ENCODE results near the gene NBDY.
A peak's percentile ranks its signal among the peaks of the same experiment; 100 is the strongest.

Gene NBDY

DNA sequence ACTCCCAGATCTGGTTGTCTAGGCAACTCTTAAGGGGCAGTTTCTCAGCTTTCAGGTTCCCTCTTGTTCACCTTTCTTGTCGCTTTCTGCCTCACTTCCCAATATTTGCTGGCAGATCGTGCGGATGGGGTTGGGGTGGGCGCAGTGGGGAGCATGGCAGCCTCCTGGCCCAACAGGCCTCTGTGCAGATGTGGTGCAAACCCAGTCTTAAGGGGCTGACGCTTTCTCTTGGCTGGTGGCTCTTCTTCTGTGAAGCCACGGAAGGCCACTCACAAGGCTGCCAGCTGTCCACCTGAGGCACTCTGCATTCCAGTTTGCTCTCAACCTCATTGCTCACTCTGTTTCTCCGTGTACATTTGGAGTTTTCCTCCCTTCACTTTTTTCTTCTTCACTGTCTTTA is 61.7 kb downstream of the NBDY start:
- TF ChIP-seq, protein P1, sequence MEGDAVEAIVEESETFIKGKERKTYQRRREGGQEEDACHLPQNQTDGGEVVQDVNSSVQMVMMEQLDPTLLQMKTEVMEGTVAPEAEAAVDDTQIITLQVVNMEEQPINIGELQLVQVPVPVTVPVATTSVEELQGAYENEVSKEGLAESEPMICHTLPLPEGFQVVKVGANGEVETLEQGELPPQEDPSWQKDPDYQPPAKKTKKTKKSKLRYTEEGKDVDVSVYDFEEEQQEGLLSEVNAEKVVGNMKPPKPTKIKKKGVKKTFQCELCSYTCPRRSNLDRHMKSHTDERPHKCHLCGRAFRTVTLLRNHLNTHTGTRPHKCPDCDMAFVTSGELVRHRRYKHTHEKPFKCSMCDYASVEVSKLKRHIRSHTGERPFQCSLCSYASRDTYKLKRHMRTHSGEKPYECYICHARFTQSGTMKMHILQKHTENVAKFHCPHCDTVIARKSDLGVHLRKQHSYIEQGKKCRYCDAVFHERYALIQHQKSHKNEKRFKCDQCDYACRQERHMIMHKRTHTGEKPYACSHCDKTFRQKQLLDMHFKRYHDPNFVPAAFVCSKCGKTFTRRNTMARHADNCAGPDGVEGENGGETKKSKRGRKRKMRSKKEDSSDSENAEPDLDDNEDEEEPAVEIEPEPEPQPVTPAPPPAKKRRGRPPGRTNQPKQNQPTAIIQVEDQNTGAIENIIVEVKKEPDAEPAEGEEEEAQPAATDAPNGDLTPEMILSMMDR (IDR thresholded peaks at IDR 0.05; ENCODE audit: low read depth, low read length), result no peak
- DNase-seq (ENCODE audit: low read depth in 2 of 2), result no peak
- H3K4me3 ChIP-seq (replicated peaks in 1 of 2; ENCODE audit: low read depth in 2 of 2, low read length in 2 of 2), result no peak overlapping the region

DNA sequence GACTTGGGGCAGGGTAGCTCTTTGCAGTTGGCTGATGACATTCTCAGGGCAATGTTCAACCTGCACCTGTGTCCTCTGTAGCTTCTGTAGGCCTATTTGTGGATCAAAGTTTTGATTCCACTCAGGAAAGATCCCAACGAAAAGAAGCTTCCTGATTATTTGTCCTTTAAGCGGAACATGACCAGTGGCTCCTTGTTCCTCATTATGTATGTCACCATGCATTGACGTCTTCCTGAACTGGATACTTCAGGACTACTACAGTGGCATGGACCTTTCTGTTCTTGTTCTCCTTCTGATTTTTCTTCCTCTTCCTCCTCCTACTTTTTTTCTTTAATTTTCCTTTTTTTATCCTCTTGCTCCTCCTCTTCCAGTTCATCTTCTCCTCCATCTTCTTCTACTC is 62.4 kb downstream of the NBDY start:
- TF ChIP-seq, protein P1 (IDR thresholded peaks at IDR 0.05; ENCODE audit: low read depth, low read length), result no peak
- DNase-seq (ENCODE audit: low read depth in 2 of 2), result no peak
- no peak overlapping the region for H3K4me3 ChIP-seq (replicated peaks in 1 of 2; ENCODE audit: low read depth in 2 of 2, low read length in 2 of 2)

DNA sequence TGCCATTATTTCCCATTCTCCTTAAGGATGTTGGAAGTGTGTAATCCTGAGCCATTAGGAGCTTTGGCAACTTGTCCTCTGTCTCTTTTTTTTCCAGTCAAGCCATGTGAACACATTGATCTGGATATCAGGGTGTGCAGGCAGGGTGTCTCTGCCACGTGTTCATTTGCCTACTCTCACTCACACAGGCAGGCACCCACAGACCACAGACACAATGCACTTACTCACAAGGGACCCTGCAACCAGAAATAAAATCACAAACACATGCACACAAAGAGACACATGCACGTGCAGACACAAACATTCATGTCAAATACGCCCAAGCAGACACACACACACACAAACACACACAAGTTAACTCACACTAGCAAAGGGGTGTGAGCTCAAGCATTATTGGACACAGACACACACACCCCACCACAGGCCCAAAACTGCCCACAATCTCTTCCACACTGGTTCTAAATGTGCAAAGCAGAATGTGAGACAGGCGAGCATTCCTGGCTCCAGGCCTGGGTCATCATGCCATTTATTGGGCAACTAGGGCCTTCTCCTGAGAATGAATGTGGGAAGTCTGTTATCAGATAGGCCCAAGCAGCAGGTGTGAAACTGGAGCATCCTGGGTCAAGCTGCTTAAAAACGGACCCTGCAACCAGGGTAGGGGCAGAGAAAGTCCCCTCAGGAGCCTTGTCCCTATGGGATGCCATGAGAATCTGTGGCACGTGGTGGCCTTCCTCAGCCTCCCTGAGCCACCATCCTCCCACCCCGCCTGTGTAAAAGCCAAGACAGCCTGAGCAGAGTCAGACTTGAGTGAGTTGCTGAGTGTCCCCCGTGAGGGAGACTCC is 63.4 kb downstream of the NBDY start:
- no peak overlapping the region for H3K4me3 ChIP-seq (replicated peaks in 1 of 2; ENCODE audit: low read depth in 2 of 2, low read length in 2 of 2)
- no peak for DNase-seq (ENCODE audit: low read depth in 2 of 2)
- TF ChIP-seq, protein P1 (IDR thresholded peaks at IDR 0.05; ENCODE audit: low read depth, low read length), result no peak

DNA sequence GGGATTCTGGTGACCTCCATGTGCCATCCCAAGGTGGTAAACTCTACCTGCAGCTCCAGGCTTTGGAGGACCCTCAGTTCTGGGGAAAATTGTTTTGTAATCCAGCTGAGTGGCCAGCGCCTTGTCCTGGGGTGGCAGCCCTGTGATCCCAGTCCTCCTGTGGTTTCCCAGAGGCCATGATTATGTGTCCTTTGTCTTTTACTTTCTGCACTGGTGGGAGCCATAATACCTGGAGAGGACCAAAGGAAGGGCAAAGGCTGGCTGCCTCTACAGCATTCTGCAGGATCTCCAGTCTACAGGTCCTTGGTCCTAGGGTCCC is 64.0 kb downstream of the NBDY start:
- TF ChIP-seq, protein P1 (IDR thresholded peaks at IDR 0.05; ENCODE audit: low read depth, low read length), result no peak
- no peak overlapping the region for H3K4me3 ChIP-seq (replicated peaks in 1 of 2; ENCODE audit: low read depth in 2 of 2, low read length in 2 of 2)

DNA sequence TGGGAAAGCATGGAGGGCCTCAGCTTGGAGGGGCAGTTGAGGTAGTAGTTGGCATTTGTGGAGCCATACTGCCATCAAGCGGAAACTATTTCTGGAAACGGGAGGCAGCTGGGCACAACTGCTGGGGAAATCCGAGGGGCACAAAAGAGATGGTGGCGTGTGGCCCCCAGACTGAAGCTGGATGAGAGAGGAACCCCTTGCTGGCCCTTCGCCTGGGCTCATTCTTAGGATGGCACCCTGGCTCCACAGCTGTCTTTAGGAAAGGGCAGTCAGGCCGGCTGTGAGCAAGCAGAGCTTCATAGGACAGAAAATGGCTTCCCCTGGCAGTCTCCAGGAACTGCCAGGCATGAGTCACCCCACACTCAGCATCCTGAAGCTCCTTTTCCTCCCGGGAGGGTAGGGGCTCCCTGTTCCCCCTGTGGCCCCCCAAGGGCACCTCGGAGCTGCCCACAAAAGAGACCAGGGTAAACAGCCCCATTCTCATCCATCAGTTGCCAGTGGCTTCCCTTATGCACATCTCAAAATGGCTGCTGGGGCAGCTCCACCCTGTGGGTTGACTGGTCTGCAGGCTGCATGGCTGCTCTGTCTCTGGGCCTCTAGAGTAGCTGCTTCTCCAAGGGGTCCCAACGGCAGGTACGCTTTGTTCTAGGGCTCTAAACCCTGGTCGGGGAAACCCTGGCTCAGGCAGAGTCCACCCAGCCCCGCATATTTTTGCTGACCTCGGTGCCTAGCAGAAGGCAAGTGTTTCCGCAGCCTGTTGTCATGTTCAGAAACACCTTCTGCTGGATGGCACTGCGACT is 64.7 kb downstream of the NBDY start:
- peak in 1 of 2 donors; percentile 32 for DNase-seq (ENCODE audit: low read depth in 2 of 2)
- no peak overlapping the region for H3K4me3 ChIP-seq (replicated peaks in 1 of 2; ENCODE audit: low read depth in 2 of 2, low read length in 2 of 2)
- TF ChIP-seq, protein P1 (IDR thresholded peaks at IDR 0.05; ENCODE audit: low read depth, low read length), result no peak

More for the DNA sequence above, 64.0 kb downstream of the NBDY start:
- DNase-seq (ENCODE audit: low read depth in 2 of 2), result no peak

DNA sequence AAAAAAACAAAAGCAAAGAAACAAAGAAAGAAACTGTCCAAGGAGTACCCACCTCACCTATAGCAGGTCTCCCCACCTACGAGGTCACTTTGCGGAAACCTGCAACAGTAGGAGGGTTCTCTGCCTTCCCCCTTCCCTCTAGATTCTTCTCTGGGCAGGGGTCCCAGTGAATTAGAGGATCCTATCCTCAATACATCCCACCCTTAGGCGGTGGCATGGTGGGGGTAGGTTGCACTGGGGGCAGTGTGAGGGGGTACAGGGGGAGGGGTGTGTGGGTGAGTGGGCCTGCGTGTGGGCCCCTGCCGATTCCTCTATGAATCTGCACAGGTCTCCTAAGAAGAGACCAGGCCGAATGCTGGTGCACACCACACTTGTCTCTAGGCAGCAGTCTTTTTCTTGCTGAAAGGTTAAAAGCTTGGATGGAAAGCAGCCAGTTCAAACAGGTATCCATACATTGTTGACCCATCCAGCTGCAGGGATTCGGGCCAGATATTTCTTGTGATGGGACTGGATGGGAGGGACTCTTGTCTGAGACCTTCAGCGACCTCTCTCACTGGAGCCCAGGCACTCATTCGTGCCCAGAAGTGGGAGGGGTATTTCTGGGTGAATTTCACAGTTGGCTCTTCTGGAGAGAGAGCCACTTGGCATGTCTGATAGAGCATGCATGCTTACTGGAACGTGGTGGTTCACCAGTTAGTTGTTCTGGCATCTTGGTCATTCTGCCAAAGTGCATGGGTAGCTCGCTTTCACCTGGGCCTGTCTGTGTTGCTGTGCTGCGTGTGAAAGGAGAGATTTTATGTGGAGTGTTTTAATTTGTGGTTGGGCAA is 65.6 kb downstream of the NBDY start:
- TF ChIP-seq, protein P1 (IDR thresholded peaks at IDR 0.05; ENCODE audit: low read depth, low read length), result no peak
- H3K4me3 ChIP-seq (replicated peaks in 1 of 2; ENCODE audit: low read depth in 2 of 2, low read length in 2 of 2), result no peak overlapping the region
- no peak for DNase-seq (ENCODE audit: low read depth in 2 of 2)
